MCF 10A (cell line): Measurements from ENCODE around the gene FAM3C. TPM values are rescaled to one million over a fixed set of nuclear protein-coding genes. Genes with fewer than 3 reads are reported as not detected.
A peak's percentile ranks its signal among the peaks of the same experiment; 100 is the strongest.

Experiments used
- BruUV-seq: library from RNA; stranded (reverse); fragments of 400-500 nt; replicated peaks from 2 replicates; lab custom pipeline; 2021; lab: Mats Ljungman, UMichigan
- CTCF ChIA-PET: fragments of 300-600 bp; sonication (Branson Sonifier 250); formaldehyde crosslinking; extraction: SDS; loops from one replicate; lab custom pipeline; 2021; ENCODE audit warnings: antibody characterized with exemption, inconsistent platforms; lab: Yijun Ruan, JAX
- POLR2A ChIA-PET: fragments of 300-600, 350-650 bp; sonication (Branson Sonifier 250); formaldehyde crosslinking; extraction: SDS; loops from one replicate; lab custom pipeline; 2020; ENCODE audit warnings: antibody characterized with exemption, inconsistent platforms; lab: Yijun Ruan, JAX
- DNase-seq: peaks from one replicate; pipeline ENCODE4 v3.0.0-alpha.2; 2018; ENCODE audit not compliant: unreplicated experiment
- H3K27ac Mint-ChIP-seq: one replicate; pipeline ENCODE4 v1.8.0; 2022; ENCODE audit warnings: mild to moderate bottlenecking, low read depth, mixed read lengths; ENCODE audit not compliant: unreplicated experiment
- H3K27me3 Mint-ChIP-seq: one replicate; pipeline ENCODE4 v1.8.0; 2022; ENCODE audit warnings: mixed read lengths; ENCODE audit not compliant: insufficient read depth, unreplicated experiment
- H3K36me3 Mint-ChIP-seq: one replicate; pipeline ENCODE4 v1.8.0; 2022; ENCODE audit warnings: mild to moderate bottlenecking, moderate library complexity, mixed read lengths; ENCODE audit not compliant: insufficient read depth, unreplicated experiment
- H3K4me1 Mint-ChIP-seq: one replicate; pipeline ENCODE4 v1.8.0; 2022; ENCODE audit warnings: mixed read lengths; ENCODE audit not compliant: insufficient read depth, unreplicated experiment
- H3K4me3 Mint-ChIP-seq: one replicate; pipeline ENCODE4 v1.8.0; 2022; ENCODE audit warnings: mild to moderate bottlenecking, moderate library complexity, mixed read lengths; ENCODE audit not compliant: unreplicated experiment
- H3K9me3 Mint-ChIP-seq: one replicate; pipeline ENCODE4 v1.8.0; 2022; ENCODE audit warnings: mixed read lengths; ENCODE audit not compliant: unreplicated experiment
- CTCF ChIP-seq: fragments of 200-600 bp; IDR thresholded peaks from one replicate; pipeline ENCODE4 v1.8.0; 2022; ENCODE audit warnings: antibody characterized with exemption, mild to moderate bottlenecking; ENCODE audit not compliant: unreplicated experiment
- intact Hi-C: fragments of 100-400 bp; cut with micrococcal nuclease; formaldehyde crosslinking; loops from 2 replicates; pipeline ENCODE4 v1.14.1; 2022
- total RNA-seq: library from RNA; stranded (reverse); gene quantifications from 2 replicates; pipeline ENCODE4 v1.2.3, GENCODE V29; 2022

Gene FAM3C
- total RNA-seq, 1 experiment from 2014 or later = 56.5 TPM

GRCh38 chr7:121382473-121382872, 13.6 kb downstream of the FAM3C start:
- Mint-ChIP-seq H3K36me3 (peaks cover 27% of the 10 kb centered on the region), H3K27me3 (no peaks in the 10 kb centered on the region), H3K4me3 (no peak overlapping the region), H3K9me3 (no peaks in the 10 kb centered on the region), H3K27ac (peak overlapping the region; percentile 35), H3K4me1 (peaks cover 26% of the 10 kb centered on the region)
- intact Hi-C loops = no loop called here
- DNase-seq = no peak
- no TSS peak for BruUV-seq
- ChIA-PET CTCF (interaction anchor here (0.6 to 2.7 kb wide), 8 partner anchors 8 to 165 kb away, joined by 3 to 19 read pairs (median 4); partner anchors contain the start of gene FAM3C), POLR2A (interaction anchor here (0.7 to 1.6 kb wide), 3 partner anchors 13 to 15 kb away, joined by 3 to 7 read pairs (median 3); partner anchors contain the start of gene FAM3C)
- TF ChIP-seq CTCF = no peak

GRCh38 chr7:121379930-121380329, 16.2 kb downstream of the FAM3C start:
- Mint-ChIP-seq H3K27me3 (no peaks in the 10 kb centered on the region), H3K4me3 (no peak overlapping the region), H3K27ac (no peak overlapping the region), H3K9me3 (no peaks in the 10 kb centered on the region), H3K36me3 (peaks cover 42% of the 10 kb centered on the region), H3K4me1 (peaks cover 11% of the 10 kb centered on the region)
- intact Hi-C loops = no loop called here
- POLR2A ChIA-PET = interaction anchor here (0.7 to 2.3 kb wide), 4 partner anchors 16 to 565 kb away, joined by 3 to 6 read pairs (median 3); partner anchors contain the start of gene FAM3C
- TF ChIP-seq CTCF = no peak
- CTCF ChIA-PET = interaction anchor here (0.6 to 3.4 kb wide), 8 partner anchors 8 to 272 kb away, joined by 3 to 21 read pairs (median 4); partner anchors contain the start of gene FAM3C
- no TSS peak for BruUV-seq
- DNase-seq = no peak

- no peak for TF ChIP-seq CTCF
- peaks cover 49% of the 10 kb centered on the region for H3K36me3 Mint-ChIP-seq
- no peak for DNase-seq
- ChIA-PET POLR2A (no interaction called here), CTCF (no interaction called here)
- no peak overlapping the region for H3K27ac Mint-ChIP-seq
- H3K4me1 Mint-ChIP-seq = peaks cover 6% of the 10 kb centered on the region
- no peaks in the 10 kb centered on the region for H3K9me3 Mint-ChIP-seq
- intact Hi-C loops = no loop called here
- BruUV-seq = no TSS peak
- no peak overlapping the region for H3K4me3 Mint-ChIP-seq
- no peaks in the 10 kb centered on the region for H3K27me3 Mint-ChIP-seq
Observed at GRCh38 chr7:121376979-121377378, 19.1 kb downstream of the FAM3C start.

GRCh38 chr7:121373177-121373576, 22.9 kb downstream of the FAM3C start:
- peaks cover 7% of the 10 kb centered on the region for H3K4me1 Mint-ChIP-seq
- peak; percentile 11 for TF ChIP-seq CTCF
- BruUV-seq = no TSS peak
- H3K4me3 Mint-ChIP-seq = no peak overlapping the region
- H3K27ac Mint-ChIP-seq = peak overlapping the region; percentile 25
- no peak for DNase-seq
- H3K9me3 Mint-ChIP-seq = no peaks in the 10 kb centered on the region
- peaks cover 48% of the 10 kb centered on the region for H3K36me3 Mint-ChIP-seq
- intact Hi-C loops = no loop called here
- H3K27me3 Mint-ChIP-seq = no peaks in the 10 kb centered on the region
- POLR2A ChIA-PET = no interaction called here
- CTCF ChIA-PET = interaction anchor here (0.6 to 2.2 kb wide), 7 partner anchors 10 to 621 kb away, joined by 3 to 11 read pairs (median 4); partner anchors contain the start of gene FAM3C
